Fibroblast of villous mesenchyme (primary cell): ENCODE measurements around the gene PPP1R1C. TPM values are rescaled to one million over a fixed set of nuclear protein-coding genes. Genes with fewer than 3 reads are reported as not detected.
"Not testable (repeated sequence)": the region's sequence is repeated elsewhere in the genome, so short reads cannot be mapped to it uniquely, and the experiment has no call there.

Source experiments
- DNase-seq: peaks from one replicate; pipeline ENCODE4 v3.0.0-alpha.2; 2010; ENCODE audit warnings: low read depth
- H3K4me3 ChIP-seq: 2 replicates; pipeline ENCODE4 v1.5.1; 2011; ENCODE audit warnings: low read depth, mild to moderate bottlenecking, low read length
- total RNA-seq: library from RNA; depleted of rRNA; stranded (reverse); fragments of >200 nt; gene quantifications from 2 replicates; pipeline ENCODE4 v1.2.3, GENCODE V29; 2012
- TF ChIP-seq, protein P1 (sequence below): IDR thresholded peaks from 2 replicates; pipeline ENCODE4 v1.5.1; 2012; ENCODE audit warnings: low read depth, mild to moderate bottlenecking, low read length; ENCODE audit not compliant: insufficient read depth

Gene PPP1R1C
- total RNA-seq, 1 donor = 2.2 TPM

DNA sequence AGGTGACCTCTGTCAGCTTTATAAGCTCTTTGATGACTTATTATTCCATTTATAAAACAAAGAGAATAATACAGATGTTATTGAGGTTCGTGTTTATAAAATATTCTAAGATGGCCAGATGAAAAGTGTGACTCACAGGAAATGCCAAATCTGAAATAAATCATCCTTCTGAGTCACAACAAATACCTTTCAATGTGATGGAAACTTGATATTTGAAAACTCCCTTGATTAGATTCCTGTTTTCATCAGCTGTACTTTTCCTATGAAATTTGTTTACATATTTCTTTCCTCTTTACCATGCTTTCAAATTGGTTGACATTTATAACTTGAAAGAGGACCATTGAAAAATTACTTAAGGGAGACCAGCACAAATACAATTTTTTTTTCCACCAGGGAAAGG, 30.6 kb upstream of the PPP1R1C start:
- H3K4me3 ChIP-seq = no peak overlapping the region
- DNase-seq = peak; percentile 69
- TF ChIP-seq, protein P1, sequence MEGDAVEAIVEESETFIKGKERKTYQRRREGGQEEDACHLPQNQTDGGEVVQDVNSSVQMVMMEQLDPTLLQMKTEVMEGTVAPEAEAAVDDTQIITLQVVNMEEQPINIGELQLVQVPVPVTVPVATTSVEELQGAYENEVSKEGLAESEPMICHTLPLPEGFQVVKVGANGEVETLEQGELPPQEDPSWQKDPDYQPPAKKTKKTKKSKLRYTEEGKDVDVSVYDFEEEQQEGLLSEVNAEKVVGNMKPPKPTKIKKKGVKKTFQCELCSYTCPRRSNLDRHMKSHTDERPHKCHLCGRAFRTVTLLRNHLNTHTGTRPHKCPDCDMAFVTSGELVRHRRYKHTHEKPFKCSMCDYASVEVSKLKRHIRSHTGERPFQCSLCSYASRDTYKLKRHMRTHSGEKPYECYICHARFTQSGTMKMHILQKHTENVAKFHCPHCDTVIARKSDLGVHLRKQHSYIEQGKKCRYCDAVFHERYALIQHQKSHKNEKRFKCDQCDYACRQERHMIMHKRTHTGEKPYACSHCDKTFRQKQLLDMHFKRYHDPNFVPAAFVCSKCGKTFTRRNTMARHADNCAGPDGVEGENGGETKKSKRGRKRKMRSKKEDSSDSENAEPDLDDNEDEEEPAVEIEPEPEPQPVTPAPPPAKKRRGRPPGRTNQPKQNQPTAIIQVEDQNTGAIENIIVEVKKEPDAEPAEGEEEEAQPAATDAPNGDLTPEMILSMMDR = no peak

DNA sequence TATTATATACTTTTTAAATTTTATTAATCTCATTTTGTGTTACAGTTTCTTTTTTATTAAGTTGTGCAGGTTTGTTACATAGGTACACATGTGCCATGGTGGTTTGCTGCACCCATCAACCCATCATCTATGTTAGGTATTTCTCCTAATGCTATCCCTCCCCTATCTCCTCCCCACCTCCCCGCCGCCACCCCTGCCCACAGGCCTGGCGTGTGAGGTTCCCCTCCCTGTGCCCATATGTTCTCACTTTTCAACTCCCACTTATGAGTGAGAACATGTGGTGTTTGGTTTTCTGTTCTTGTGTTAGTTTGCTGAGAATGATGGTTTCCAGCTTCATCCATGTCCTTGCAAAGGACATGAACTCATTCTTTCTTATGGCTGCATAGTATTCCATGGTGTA, 29.8 kb upstream of the PPP1R1C start:
- DNase-seq = not testable (repeated sequence)

DNA sequence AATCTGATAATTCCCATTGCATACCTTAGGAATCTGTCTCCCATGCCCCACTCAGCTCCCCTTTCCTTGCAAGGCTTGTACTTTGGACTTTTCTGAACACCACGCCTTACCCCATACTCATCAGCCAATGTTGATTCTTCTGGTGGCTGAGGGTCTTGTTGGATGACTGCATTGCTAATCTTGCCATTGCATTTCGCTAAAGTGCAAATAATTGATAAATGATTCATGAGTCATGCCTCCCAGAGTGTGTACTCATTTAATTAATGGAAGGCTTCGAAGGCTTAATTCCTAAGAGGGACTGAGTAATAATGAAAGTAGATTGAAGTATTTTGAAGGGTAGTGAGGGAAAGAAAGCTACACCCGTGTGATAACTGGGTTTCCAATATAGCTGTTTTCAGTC, 28.0 kb upstream of the PPP1R1C start:
- DNase-seq = no peak
- H3K4me3 ChIP-seq = no peak overlapping the region
- TF ChIP-seq, protein P1 = no peak

More for the DNA sequence above, 29.8 kb upstream of the PPP1R1C start:
- not testable (repeated sequence) for H3K4me3 ChIP-seq

DNA sequence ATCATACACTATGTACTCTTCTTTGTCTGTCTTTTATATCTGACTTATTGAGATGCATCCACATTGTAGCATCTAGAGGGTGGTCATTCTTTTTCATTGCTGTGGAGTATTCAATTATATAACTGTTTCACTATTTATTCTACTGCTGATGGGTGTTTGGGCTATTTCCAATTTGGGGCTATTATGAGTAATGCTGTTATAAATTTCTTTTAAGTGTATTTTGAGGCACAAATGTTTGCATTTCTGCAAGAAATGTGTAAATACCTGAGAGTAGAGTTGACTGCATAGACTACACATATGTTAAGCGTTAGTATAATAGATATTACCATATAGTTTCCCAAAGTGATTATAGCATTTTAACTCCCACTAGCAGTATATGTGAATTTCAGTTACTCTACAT, 26.9 kb upstream of the PPP1R1C start:
- DNase-seq = no peak
- H3K4me3 ChIP-seq = no peak overlapping the region
- TF ChIP-seq, protein P1 = no peak

DNA sequence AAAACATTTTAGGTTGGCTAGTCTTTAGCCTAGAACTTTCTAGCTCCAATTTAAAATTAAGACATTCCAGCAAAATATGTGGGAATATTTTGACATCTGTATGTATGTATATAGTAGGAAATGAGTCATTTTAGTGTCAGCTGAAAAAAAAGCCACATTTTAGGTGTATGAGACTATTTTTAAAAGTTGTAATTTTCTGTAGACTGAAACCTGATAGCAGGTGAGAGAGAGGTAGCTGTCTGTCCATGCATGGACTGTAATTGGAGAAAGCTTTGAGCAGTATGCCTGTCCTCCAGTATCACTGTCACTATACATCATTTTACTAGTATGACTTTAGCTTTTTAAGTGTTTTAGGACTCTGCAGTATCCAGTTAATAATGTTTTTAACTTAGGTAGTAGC, 26.1 kb upstream of the PPP1R1C start:
- TF ChIP-seq, protein P1 = no peak
- no peak overlapping the region for H3K4me3 ChIP-seq
- no peak for DNase-seq

DNA sequence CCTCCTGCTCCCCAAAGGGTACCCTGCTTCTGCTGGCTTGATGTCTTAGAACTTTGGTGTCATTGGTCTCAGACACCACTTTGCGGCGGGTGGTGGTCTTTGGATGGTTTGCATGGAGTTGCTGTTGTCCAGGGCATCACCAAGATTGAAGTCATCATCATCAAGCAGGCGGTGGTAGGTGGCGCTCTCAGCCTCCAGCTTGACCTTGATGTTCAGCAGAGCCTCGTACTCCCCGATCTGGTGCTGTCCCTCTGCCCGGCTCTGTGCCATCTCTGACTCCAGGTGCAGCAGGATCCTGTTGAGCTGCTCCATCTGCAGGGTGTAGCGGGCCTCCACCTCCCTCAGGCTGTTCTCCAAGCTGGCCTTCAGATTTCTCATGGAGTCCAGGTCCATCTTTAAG, 24.5 kb upstream of the PPP1R1C start:
- not testable (repeated sequence) for H3K4me3 ChIP-seq, DNase-seq

DNA sequence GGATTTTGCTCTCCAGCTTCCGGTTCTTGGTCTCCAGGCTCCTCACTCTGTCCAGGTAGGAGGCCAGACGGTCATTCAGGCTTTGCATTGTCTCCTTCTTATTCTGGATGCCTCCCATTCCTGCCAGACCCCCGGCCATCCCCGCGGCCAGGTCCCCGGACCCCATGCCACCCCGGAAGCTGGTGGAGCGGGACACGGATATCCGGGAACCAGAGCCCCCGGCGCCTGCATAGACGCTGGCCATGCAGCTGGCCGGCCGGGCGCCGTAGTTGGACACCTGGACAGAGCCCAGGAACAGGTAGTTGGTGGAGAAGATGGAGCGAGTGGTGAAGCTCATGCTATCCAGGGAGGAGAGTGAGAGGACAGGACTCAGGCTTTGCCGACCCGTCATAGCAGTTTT, 23.5 kb upstream of the PPP1R1C start:
- TF ChIP-seq, protein P1 = no peak
- no peak for DNase-seq

DNA sequence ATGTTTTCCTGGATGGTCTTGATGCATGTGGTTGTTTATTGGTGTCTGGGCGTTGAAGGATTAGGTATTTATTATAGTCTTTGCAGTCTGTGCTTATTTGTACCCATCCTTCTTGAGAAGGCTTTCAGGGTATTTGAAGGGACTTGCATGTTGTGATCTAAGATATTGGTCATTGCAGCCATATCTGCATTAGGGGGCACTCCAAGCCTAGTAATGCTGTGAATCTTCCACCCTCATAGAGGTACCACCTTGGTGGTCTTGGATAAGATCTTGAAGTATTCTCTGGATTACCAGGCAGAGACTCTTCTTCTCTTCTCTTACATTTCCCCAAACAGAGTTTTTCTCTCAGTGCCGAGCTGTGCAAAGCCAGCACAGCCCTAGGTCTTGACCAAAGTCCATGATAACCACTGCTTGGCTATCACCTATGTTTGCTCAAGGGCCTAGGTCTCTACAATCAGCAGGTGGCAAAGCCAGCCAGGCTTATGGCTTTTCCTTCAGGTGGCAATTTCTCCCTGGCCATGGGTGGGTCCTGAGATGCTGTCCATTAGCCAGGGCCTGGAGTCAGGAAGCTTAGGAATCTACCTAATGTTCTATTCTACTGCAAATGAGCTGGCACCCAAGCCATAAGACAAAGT, 15.4 kb upstream of the PPP1R1C start:
- DNase-seq = no peak
- TF ChIP-seq, protein P1 = no peak
- H3K4me3 ChIP-seq = no peak overlapping the region

More for the DNA sequence above, 23.5 kb upstream of the PPP1R1C start:
- H3K4me3 ChIP-seq = no peak overlapping the region
